Lower leg skin (tissue), 3 donors: Measurements from ENCODE around the gene ARHGAP40.

Experiments used
- POLR2A ChIP-seq, 2 donors: fragments of 450-650 bp; IDR thresholded peaks; one replicate each; pipeline ENCODE4 v1.6.1; 2016 to 2017; ENCODE audit warnings: antibody characterized with exemption in 2 of 2, mild to moderate bottlenecking in 1 of 2, moderate library complexity in 1 of 2
- TF ChIP-seq, protein P1 (sequence below), 3 donors: fragments of 450-650 bp; IDR thresholded peaks; one replicate each; pipeline ENCODE4 v1.5.1; 2016; ENCODE audit warnings: antibody characterized with exemption in 3 of 3, mild to moderate bottlenecking in 3 of 3, moderate library complexity in 2 of 3

DNA sequence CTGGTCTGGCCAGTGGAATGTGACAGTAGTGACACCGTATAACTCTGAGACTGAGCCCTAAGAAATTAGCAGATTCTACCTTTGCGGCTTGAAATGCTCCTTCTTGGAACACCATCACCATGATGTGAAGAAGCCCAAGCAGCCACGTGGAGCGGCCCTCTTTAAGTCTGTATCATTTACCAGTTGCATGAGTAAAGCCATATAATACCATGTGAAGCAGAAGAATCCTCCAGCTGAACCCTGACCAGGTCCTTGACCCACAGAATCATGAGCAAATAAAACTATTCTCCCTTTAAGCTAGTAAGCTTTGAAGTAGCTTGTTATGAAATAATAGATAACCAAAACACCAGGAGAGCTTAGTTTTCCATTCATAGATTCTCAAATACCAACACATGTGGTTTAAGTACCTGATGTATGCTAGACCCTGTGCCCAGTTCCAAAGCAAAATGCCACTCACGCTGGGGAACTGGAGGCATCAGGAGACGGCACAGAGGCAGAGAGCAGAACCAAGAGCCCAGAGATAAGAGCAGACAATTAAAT is 65.9 kb downstream of the ARHGAP40 start:
- TF ChIP-seq, protein P1, sequence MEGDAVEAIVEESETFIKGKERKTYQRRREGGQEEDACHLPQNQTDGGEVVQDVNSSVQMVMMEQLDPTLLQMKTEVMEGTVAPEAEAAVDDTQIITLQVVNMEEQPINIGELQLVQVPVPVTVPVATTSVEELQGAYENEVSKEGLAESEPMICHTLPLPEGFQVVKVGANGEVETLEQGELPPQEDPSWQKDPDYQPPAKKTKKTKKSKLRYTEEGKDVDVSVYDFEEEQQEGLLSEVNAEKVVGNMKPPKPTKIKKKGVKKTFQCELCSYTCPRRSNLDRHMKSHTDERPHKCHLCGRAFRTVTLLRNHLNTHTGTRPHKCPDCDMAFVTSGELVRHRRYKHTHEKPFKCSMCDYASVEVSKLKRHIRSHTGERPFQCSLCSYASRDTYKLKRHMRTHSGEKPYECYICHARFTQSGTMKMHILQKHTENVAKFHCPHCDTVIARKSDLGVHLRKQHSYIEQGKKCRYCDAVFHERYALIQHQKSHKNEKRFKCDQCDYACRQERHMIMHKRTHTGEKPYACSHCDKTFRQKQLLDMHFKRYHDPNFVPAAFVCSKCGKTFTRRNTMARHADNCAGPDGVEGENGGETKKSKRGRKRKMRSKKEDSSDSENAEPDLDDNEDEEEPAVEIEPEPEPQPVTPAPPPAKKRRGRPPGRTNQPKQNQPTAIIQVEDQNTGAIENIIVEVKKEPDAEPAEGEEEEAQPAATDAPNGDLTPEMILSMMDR (IDR thresholded peaks at IDR 0.05) = no peak
- TF ChIP-seq POLR2A (IDR thresholded peaks at IDR 0.05) = no peak
